HUES48 (cell line): ENCODE data around the gene MEX3D.
"Not testable (repeated sequence)": the region's sequence is repeated elsewhere in the genome, so short reads cannot be mapped to it uniquely, and the experiment has no call there.

Source experiments
- H3K27ac ChIP-seq: one replicate; pipeline ENCODE4 v1.7.0; 2013; ENCODE audit warnings: low read depth, low read length, inconsistent platforms
- H3K27me3 ChIP-seq: 2 replicates; pipeline ENCODE4 v1.6.1; 2013; ENCODE audit warnings: mild to moderate bottlenecking, low read length; ENCODE audit not compliant: control insufficient read depth, insufficient read depth
- H3K36me3 ChIP-seq: 2 replicates; pipeline ENCODE4 v1.6.1; 2013; ENCODE audit warnings: low read length; ENCODE audit not compliant: control insufficient read depth, insufficient read depth
- H3K4me1 ChIP-seq: 2 replicates; pipeline ENCODE4 v1.6.1; 2013; ENCODE audit warnings: mild to moderate bottlenecking, low read length; ENCODE audit not compliant: control insufficient read depth, insufficient read depth
- H3K4me3 ChIP-seq: 2 replicates; pipeline ENCODE4 v1.5.1; 2013; ENCODE audit warnings: mild to moderate bottlenecking, low read depth, low read length
- H3K9ac ChIP-seq: 2 replicates; pipeline ENCODE4 v1.6.1; 2013; ENCODE audit warnings: mild to moderate bottlenecking, low read depth, low read length, moderate library complexity
- H3K9me3 ChIP-seq: 2 replicates; pipeline ENCODE4 v1.6.1; 2013; ENCODE audit warnings: low read length; ENCODE audit not compliant: control insufficient read depth, insufficient read depth

The MEX3D gene

DNA sequence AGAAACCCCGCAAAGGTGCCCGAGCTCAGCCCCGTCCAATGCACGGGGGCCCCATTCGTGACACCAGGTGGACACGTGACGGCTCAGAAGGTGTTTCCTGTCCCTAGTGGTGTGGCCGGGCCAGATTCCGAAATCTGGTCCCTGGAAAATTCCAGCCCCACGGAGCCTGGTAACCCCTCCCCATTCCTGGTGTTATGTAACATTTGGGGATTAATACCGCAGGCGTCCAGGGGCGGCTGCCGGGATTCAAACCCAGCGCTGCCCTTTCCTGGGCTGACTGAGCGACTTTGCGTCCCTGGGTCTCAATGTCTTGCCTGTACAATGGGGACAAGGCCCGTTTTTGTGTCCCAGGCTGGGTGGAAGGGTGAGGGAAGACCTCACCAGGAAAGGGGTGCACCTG, 45.3 kb downstream of the MEX3D start:
- H3K27ac ChIP-seq: no peak overlapping the region
- H3K9me3 ChIP-seq: no peaks in the 10 kb centered on the region
- no peak overlapping the region for H3K4me3 ChIP-seq
- H3K4me1 ChIP-seq: no peaks in the 10 kb centered on the region
- H3K36me3 ChIP-seq: no peaks in the 10 kb centered on the region
- peaks cover 48% of the 10 kb centered on the region for H3K27me3 ChIP-seq
- H3K9ac ChIP-seq: no peak overlapping the region

GRCh38 chr19:1522061-1522460, 46.1 kb downstream of the MEX3D start:
- H3K9me3 ChIP-seq: no peaks in the 10 kb centered on the region
- H3K27ac ChIP-seq: no peak overlapping the region
- no peaks in the 10 kb centered on the region for H3K4me1 ChIP-seq
- H3K9ac ChIP-seq: no peak overlapping the region
- H3K4me3 ChIP-seq: no peak overlapping the region
- H3K36me3 ChIP-seq: no peaks in the 10 kb centered on the region
- peaks cover 48% of the 10 kb centered on the region for H3K27me3 ChIP-seq

DNA sequence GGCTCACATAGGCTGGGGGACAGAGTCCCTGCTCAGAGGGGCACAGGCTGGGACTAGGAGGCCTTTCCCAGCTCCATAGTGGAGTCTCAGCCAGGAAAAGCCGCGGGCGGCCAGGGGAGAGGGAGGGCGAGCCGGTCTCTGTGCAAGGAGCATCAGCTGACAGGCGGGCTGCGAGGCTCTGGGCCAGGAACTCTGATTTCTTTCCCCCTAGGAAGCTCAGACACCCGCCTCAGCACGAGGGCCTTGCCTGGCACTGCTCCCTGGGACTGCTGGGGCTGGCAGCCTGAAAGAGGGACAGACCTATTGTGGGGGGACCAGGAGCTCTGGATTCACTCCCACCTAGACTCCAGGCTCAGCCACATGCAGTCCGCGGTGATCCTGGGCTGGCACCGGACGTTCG, 46.5 kb downstream of the MEX3D start:
- no peak overlapping the region for H3K9ac ChIP-seq
- H3K27me3 ChIP-seq: peaks cover 48% of the 10 kb centered on the region
- no peak overlapping the region for H3K4me3 ChIP-seq
- no peaks in the 10 kb centered on the region for H3K36me3 ChIP-seq
- no peak overlapping the region for H3K27ac ChIP-seq
- no peaks in the 10 kb centered on the region for H3K9me3 ChIP-seq
- no peaks in the 10 kb centered on the region for H3K4me1 ChIP-seq

GRCh38 chr19:1520203-1520780, 47.8 kb downstream of the MEX3D start:
- no peak overlapping the region for H3K9ac ChIP-seq
- H3K9me3 ChIP-seq: no peaks in the 10 kb centered on the region
- peaks cover 36% of the 10 kb centered on the region for H3K27me3 ChIP-seq
- no peak overlapping the region for H3K4me3 ChIP-seq
- no peaks in the 10 kb centered on the region for H3K36me3 ChIP-seq
- no peaks in the 10 kb centered on the region for H3K4me1 ChIP-seq
- no peak overlapping the region for H3K27ac ChIP-seq

- H3K4me1 ChIP-seq, H3K9ac ChIP-seq, H3K36me3 ChIP-seq, H3K4me3 ChIP-seq, H3K9me3 ChIP-seq, H3K27ac ChIP-seq: not testable (repeated sequence)
- peaks cover 34% of the 10 kb centered on the region for H3K27me3 ChIP-seq
Measured at GRCh38 chr19:1519802-1520201, 48.3 kb downstream of the MEX3D start.

DNA sequence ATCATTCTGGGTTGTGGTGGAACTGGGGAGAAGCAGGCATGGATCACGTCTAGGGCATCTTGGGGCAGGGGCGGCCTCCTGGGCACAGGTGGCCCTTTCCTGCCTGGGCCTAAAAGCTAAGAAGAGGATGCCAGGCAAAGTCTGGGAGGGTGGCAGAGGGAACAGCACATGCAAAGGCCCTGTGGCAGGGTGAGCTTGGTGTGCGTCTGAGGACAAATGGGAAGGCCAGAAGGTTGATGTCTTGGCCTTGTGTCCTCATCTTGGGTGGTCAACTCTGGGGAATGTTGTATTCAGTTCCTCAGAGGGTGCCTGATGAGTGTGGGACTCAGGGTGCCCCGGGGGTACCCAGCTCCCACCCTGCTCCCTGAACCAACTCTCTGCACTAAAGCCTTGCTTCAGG, 49.7 kb downstream of the MEX3D start:
- H3K36me3 ChIP-seq: no peaks in the 10 kb centered on the region
- no peak overlapping the region for H3K9ac ChIP-seq
- peaks cover 22% of the 10 kb centered on the region for H3K27me3 ChIP-seq
- no peak overlapping the region for H3K4me3 ChIP-seq
- no peak overlapping the region for H3K27ac ChIP-seq
- no peaks in the 10 kb centered on the region for H3K4me1 ChIP-seq
- H3K9me3 ChIP-seq: no peaks in the 10 kb centered on the region

- Histone ChIP-seq H3K36me3 (no peaks in the 10 kb centered on the region), H3K4me3 (no peak overlapping the region), H3K27ac (no peak overlapping the region), H3K27me3 (peaks cover 12% of the 10 kb centered on the region), H3K4me1 (no peaks in the 10 kb centered on the region), H3K9ac (no peak overlapping the region), H3K9me3 (no peaks in the 10 kb centered on the region)
Measured at GRCh38 chr19:1516395-1516753, 51.8 kb downstream of the MEX3D start.

GRCh38 chr19:1514986-1515721, 53.0 kb downstream of the MEX3D start:
- no peaks in the 10 kb centered on the region for H3K36me3 ChIP-seq
- peaks cover 15% of the 10 kb centered on the region for H3K27me3 ChIP-seq
- no peaks in the 10 kb centered on the region for H3K4me1 ChIP-seq
- no peak overlapping the region for H3K27ac ChIP-seq
- no peak overlapping the region for H3K9ac ChIP-seq
- no peaks in the 10 kb centered on the region for H3K9me3 ChIP-seq
- no peak overlapping the region for H3K4me3 ChIP-seq

DNA sequence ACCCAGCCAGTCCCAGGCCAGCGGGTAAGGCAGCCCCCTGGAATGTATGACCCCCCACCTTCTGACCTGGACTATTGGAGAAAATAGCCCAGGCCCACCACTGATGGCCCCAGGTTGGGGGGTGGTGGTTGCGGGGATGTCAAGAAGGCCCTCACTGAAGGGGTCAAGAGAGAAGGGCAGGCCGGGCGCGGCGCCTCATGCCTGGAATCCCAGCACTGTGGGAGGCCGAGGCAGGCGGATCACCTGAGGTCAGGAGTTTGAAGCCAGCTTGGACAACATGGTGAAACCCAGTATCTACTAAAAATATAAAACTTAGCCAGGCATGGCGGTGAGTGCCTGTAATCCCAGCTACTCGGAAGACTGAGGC, 53.8 kb downstream of the MEX3D start:
- Histone ChIP-seq H3K36me3 (no peaks in the 10 kb centered on the region), H3K27ac (no peak overlapping the region), H3K9ac (no peak overlapping the region), H3K27me3 (peaks cover 15% of the 10 kb centered on the region), H3K4me3 (no peak overlapping the region), H3K9me3 (no peaks in the 10 kb centered on the region), H3K4me1 (no peaks in the 10 kb centered on the region)

- Histone ChIP-seq H3K4me1 (no peaks in the 10 kb centered on the region), H3K36me3 (no peaks in the 10 kb centered on the region), H3K27ac (no peak overlapping the region), H3K9ac (no peak overlapping the region), H3K27me3 (peaks cover 15% of the 10 kb centered on the region), H3K9me3 (no peaks in the 10 kb centered on the region), H3K4me3 (peak overlapping the region; percentile 48; the same call in 1 of the 2 replicates)
Measured at GRCh38 chr19:1513499-1514294, 54.4 kb downstream of the MEX3D start.
